DOHH2 (cell line): ENCODE data around the gene MATK.

Source experiments
- H3F3A ChIP-seq: fragments of 200-600 bp; sonication (generic), shearing (Covaris generic); 2 replicates; pipeline ENCODE4 v1.6.0; 2016; ENCODE audit warnings: antibody characterized with exemption, mild to moderate bottlenecking; ENCODE audit not compliant: control insufficient read depth, insufficient read depth
- H3K27ac ChIP-seq: fragments of 200-600 bp; sonication (generic); 2 replicates; pipeline ENCODE4 v1.5.1; 2014; ENCODE audit warnings: low read depth, mild to moderate bottlenecking, low read length, moderate library complexity
- H3K27me3 ChIP-seq: fragments of 200-600 bp; sonication (generic); 2 replicates; pipeline ENCODE4 v1.6.1; 2014; ENCODE audit warnings: mild to moderate bottlenecking, low read length, mixed read lengths; ENCODE audit not compliant: control insufficient read depth
- H3K36me3 ChIP-seq: fragments of 200-600 bp; sonication (generic); 2 replicates; pipeline ENCODE4 v1.6.1; 2014; ENCODE audit warnings: mild to moderate bottlenecking, low read length, moderate library complexity, mixed read lengths; ENCODE audit not compliant: control insufficient read depth
- H3K4me1 ChIP-seq: fragments of 200-600 bp; sonication (generic); 2 replicates; pipeline ENCODE4 v1.6.1; 2014; ENCODE audit warnings: mild to moderate bottlenecking, low read length, mixed read lengths; ENCODE audit not compliant: control insufficient read depth
- H3K4me2 ChIP-seq: fragments of 200-600 bp; sonication (generic); 2 replicates; pipeline ENCODE4 v1.6.0; 2014; ENCODE audit warnings: mild to moderate bottlenecking, low read length, moderate library complexity
- H3K4me3 ChIP-seq: fragments of 200-600 bp; sonication (generic); 2 replicates; pipeline ENCODE4 v1.5.1; 2014; ENCODE audit warnings: mild to moderate bottlenecking, low read length, mixed read lengths
- H3K79me2 ChIP-seq: fragments of 200-600 bp; sonication (generic); 2 replicates; pipeline ENCODE4 v1.6.1; 2014; ENCODE audit warnings: mild to moderate bottlenecking, low read length, mixed read lengths; ENCODE audit not compliant: control insufficient read depth
- H3K9me2 ChIP-seq: fragments of 200-600 bp; sonication (generic); replicated peaks from 2 replicates; pipeline ENCODE4 v1.6.1; 2014; ENCODE audit warnings: mild to moderate bottlenecking, low read length, mixed read lengths; ENCODE audit not compliant: control insufficient read depth
- H3K9me3 ChIP-seq: fragments of 200-600 bp; sonication (generic); 2 replicates; pipeline ENCODE4 v1.6.1; 2014; ENCODE audit warnings: antibody characterized with exemption, low read length, mixed read lengths; ENCODE audit not compliant: control insufficient read depth, insufficient read depth
- H4K20me1 ChIP-seq: fragments of 200-600 bp; sonication (generic); 2 replicates; pipeline ENCODE4 v1.6.0; 2014; ENCODE audit warnings: low read depth, mild to moderate bottlenecking, antibody characterized with exemption, low read length, moderate library complexity; ENCODE audit not compliant: control insufficient read depth, insufficient read depth
- EZH2phosphoT487 ChIP-seq: fragments of 200-600 bp; sonication (generic); IDR thresholded peaks from 2 replicates; pipeline ENCODE4 v1.6.1; 2017; ENCODE audit warnings: borderline replicate concordance, mild to moderate bottlenecking, antibody characterized with exemption, low read length, moderate library complexity, mixed read lengths
- TF ChIP-seq, protein P1 (sequence below): fragments of 200-600 bp; sonication (generic); IDR thresholded peaks from one replicate; pipeline ENCODE4 v1.5.1; 2014; ENCODE audit warnings: antibody characterized with exemption, mild to moderate bottlenecking, low read depth, low read length; ENCODE audit not compliant: poor library complexity, severe bottlenecking

The MATK gene

DNA sequence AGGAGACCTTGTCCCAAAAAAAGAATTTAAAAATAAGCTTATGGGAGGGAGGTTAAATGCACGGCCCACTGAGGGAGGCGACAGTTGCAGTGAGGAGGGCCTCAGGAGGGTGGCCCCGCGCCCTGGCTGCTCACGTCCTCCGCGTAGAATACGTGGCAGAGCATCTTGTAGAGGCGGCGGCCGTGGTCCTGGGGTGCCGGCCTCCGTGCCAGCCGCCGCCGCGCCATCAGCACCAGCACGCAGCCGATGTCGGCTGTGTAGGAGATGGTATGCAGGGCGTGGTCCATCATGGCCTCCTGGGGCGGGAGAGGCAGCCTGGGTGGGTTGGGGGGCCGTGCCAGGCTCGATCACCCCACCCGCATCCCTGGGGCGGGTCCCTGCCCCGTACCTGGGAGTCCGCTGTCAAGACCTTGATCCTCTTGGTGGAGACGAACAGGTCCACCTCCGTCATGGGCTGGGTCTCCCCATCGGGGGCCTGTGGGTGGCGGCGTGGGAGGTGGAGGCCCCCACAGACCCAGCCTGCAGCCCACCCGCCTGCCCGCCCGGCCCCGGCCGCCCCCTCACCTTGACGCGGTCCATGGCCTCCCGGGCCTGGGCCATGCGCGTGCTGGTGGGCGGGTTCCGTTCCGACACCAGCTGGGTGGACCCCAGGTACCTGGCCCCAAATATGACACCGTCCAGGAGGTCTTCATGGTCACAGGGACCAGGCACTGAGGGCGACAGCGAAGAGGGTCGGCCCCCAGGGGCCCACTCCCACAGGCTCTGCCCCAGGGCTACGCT, 32.4 kb downstream of the MATK start:
- H3K9me2 ChIP-seq: no peaks in the 10 kb centered on the region
- H3K36me3 ChIP-seq: peaks cover 5% of the 10 kb centered on the region; the same call in 1 of the 2 replicates
- no peak overlapping the region for H3K4me2 ChIP-seq
- H3K4me3 ChIP-seq: no peak overlapping the region
- no peaks in the 10 kb centered on the region for H4K20me1 ChIP-seq
- no peaks in the 10 kb centered on the region for H3K4me1 ChIP-seq
- no peaks in the 10 kb centered on the region for H3K27me3 ChIP-seq
- H3F3A ChIP-seq: no peaks in the 10 kb centered on the region
- H3K9me3 ChIP-seq: no peaks in the 10 kb centered on the region
- H3K79me2 ChIP-seq: peaks cover 1% of the 10 kb centered on the region; the same call in 1 of the 2 replicates
- no peak for TF ChIP-seq EZH2phosphoT487
- TF ChIP-seq, protein P1, sequence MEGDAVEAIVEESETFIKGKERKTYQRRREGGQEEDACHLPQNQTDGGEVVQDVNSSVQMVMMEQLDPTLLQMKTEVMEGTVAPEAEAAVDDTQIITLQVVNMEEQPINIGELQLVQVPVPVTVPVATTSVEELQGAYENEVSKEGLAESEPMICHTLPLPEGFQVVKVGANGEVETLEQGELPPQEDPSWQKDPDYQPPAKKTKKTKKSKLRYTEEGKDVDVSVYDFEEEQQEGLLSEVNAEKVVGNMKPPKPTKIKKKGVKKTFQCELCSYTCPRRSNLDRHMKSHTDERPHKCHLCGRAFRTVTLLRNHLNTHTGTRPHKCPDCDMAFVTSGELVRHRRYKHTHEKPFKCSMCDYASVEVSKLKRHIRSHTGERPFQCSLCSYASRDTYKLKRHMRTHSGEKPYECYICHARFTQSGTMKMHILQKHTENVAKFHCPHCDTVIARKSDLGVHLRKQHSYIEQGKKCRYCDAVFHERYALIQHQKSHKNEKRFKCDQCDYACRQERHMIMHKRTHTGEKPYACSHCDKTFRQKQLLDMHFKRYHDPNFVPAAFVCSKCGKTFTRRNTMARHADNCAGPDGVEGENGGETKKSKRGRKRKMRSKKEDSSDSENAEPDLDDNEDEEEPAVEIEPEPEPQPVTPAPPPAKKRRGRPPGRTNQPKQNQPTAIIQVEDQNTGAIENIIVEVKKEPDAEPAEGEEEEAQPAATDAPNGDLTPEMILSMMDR: no peak
- no peak overlapping the region for H3K27ac ChIP-seq

DNA sequence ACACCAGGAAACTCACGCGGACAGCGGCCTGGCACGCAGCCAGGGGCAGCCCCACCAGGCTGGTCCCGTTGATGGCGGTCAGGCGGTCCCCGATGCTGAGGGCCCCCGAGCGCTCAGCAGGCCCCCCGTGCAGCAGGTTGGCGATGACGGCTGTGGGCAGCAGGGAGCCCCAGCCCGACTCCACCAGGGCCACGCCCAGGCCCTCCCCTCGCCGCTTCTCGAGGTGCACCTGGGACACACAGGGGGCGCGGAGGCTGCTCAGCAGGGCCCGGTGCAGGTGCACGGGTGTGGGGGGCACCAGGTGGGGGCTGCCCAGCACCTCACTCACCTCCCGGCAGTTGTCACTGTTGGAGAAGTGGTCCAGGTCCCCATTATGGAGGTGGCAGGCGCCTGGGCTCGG, 33.7 kb downstream of the MATK start:
- H3K4me1 ChIP-seq: no peaks in the 10 kb centered on the region
- no peaks in the 10 kb centered on the region for H3K27me3 ChIP-seq
- no peak overlapping the region for H3K27ac ChIP-seq
- no peak overlapping the region for H3K4me3 ChIP-seq
- no peaks in the 10 kb centered on the region for H3K9me2 ChIP-seq
- H3F3A ChIP-seq: no peaks in the 10 kb centered on the region
- 0 out of 2 replicates have a peak, but pooled peaks cover 2% of the 10 kb centered on the region for H3K36me3 ChIP-seq
- no peaks in the 10 kb centered on the region for H4K20me1 ChIP-seq
- H3K79me2 ChIP-seq: no peaks in the 10 kb centered on the region
- H3K9me3 ChIP-seq: no peaks in the 10 kb centered on the region
- TF ChIP-seq, protein P1: no peak
- no peak for TF ChIP-seq EZH2phosphoT487
- no peak overlapping the region for H3K4me2 ChIP-seq

DNA sequence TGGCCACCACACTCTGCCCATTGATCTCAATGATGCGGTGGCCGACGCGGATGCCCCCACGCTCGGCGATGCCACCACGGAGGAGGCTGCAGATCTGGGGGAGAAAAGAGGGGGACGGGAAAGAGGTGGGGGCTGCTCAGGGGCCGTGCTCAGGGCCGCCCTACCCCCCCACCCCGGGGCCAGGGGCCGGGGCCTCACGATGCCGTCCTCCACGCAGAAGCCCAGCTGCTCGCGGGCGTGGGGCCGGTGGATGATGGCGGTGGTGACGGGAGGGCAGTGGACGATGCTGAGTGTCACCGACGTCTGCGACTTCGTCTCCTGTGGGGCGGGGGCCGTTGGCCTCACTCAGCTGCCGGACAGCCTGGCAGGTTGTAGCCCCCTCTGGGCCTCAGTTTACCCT, 34.9 kb downstream of the MATK start:
- no peak overlapping the region for H3K27ac ChIP-seq
- no peaks in the 10 kb centered on the region for H3K27me3 ChIP-seq
- H3K4me1 ChIP-seq: no peaks in the 10 kb centered on the region
- no peak overlapping the region for H3K4me3 ChIP-seq
- no peaks in the 10 kb centered on the region for H3K36me3 ChIP-seq
- H3F3A ChIP-seq: no peaks in the 10 kb centered on the region
- TF ChIP-seq EZH2phosphoT487: no peak
- TF ChIP-seq, protein P1: no peak
- no peaks in the 10 kb centered on the region for H3K9me2 ChIP-seq
- H3K4me2 ChIP-seq: no peak overlapping the region
- H3K9me3 ChIP-seq: no peaks in the 10 kb centered on the region
- H3K79me2 ChIP-seq: no peaks in the 10 kb centered on the region
- H4K20me1 ChIP-seq: no peaks in the 10 kb centered on the region
